Measurements from ENCODE around the gene RNF144A.

GRCh38 chr2:7024261-7024660 lies 107.0 kb downstream of the RNF144A start:
- TF ChIP-seq EZH2phosphoT487 (IDR thresholded peaks at IDR 0.05; ENCODE audit: insufficient read depth, low read depth) (no peak), EZH2 (IDR thresholded peaks at IDR 0.05; ENCODE audit: insufficient read depth, poor library complexity, severe bottlenecking) (no peak)
